ENCODE results near the gene ARHGEF28.

Gene ARHGEF28

GRCh38 chr5:73663161-73663859 lies 37.3 kb downstream of the ARHGEF28 start:
- DNase-seq = no peak

GRCh38 chr5:73663860-73664240 lies 37.9 kb downstream of the ARHGEF28 start:
- no peak for DNase-seq

- DNase-seq = no peak
Measured at GRCh38 chr5:73664796-73665195, 38.8 kb downstream of the ARHGEF28 start.

- DNase-seq = no peak
Measured at GRCh38 chr5:73666891-73667290, 40.9 kb downstream of the ARHGEF28 start.

GRCh38 chr5:73668017-73668416 lies 42.0 kb downstream of the ARHGEF28 start:
- no peak for DNase-seq

- no peak for DNase-seq
Measured at GRCh38 chr5:73668486-73669111, 42.6 kb downstream of the ARHGEF28 start.

- no peak for DNase-seq
Measured at GRCh38 chr5:73670731-73671130, 44.7 kb downstream of the ARHGEF28 start.

GRCh38 chr5:73672132-73672531 lies 46.1 kb downstream of the ARHGEF28 start:
- DNase-seq = no peak

GRCh38 chr5:73673161-73673591 lies 47.2 kb downstream of the ARHGEF28 start:
- DNase-seq = peak; percentile 9

- no peak for DNase-seq
Measured at GRCh38 chr5:73674669-73675004, 48.6 kb downstream of the ARHGEF28 start.

GRCh38 chr5:73678322-73678740 lies 52.3 kb downstream of the ARHGEF28 start:
- no peak for DNase-seq

- DNase-seq = no peak
Measured at GRCh38 chr5:73678807-73679206, 52.8 kb downstream of the ARHGEF28 start.

GRCh38 chr5:73682176-73682575 lies 56.2 kb downstream of the ARHGEF28 start:
- no peak for DNase-seq

GRCh38 chr5:73684691-73685090 lies 58.7 kb downstream of the ARHGEF28 start:
- DNase-seq = no peak

GRCh38 chr5:73686912-73687311 lies 60.9 kb downstream of the ARHGEF28 start:
- DNase-seq = no peak

GRCh38 chr5:73687357-73687756 lies 61.4 kb downstream of the ARHGEF28 start:
- no peak for DNase-seq

GRCh38 chr5:73690015-73690414 lies 64.0 kb downstream of the ARHGEF28 start:
- DNase-seq = no peak

- DNase-seq = no peak
Measured at GRCh38 chr5:73691302-73692080, 65.5 kb downstream of the ARHGEF28 start.

- no peak for DNase-seq
Measured at GRCh38 chr5:73692166-73692640, 66.2 kb downstream of the ARHGEF28 start.

- no peak for DNase-seq
Measured at GRCh38 chr5:73692981-73693380, 67.0 kb downstream of the ARHGEF28 start.

- DNase-seq = no peak
Measured at GRCh38 chr5:73693573-73694061, 67.6 kb downstream of the ARHGEF28 start.

- no peak for DNase-seq
Measured at GRCh38 chr5:73694089-73694488, 68.1 kb downstream of the ARHGEF28 start.

GRCh38 chr5:73698011-73698410 lies 72.0 kb downstream of the ARHGEF28 start:
- DNase-seq = no peak

GRCh38 chr5:73701566-73701965 lies 75.6 kb downstream of the ARHGEF28 start:
- DNase-seq = no peak

Measured in suppressor macrophage treated with lipopolysaccharide for 4 hours (primary cell).